ENCODE results near the gene TMEM256.
"Not testable (repeated sequence)": the region's sequence is repeated elsewhere in the genome, so short reads cannot be mapped to it uniquely, and the experiment has no call there.

GRCh38 chr17:7365963-7366362, 37.9 kb downstream of the TMEM256 start:
- TF ChIP-seq POLR2A (IDR thresholded peaks at IDR 0.05; ENCODE audit: low read depth); POLR2AphosphoS5 (IDR thresholded peaks at IDR 0.05): not testable (repeated sequence)
